ENCODE measurements around the gene OSCP1.

Gene OSCP1

GRCh38 chr1:36467027-36467410, 16.8 kb upstream of the OSCP1 start:
- H3K4me3 ChIP-seq (ENCODE audit: low read length), result no peak overlapping the region
- peaks cover 13% of the 10 kb centered on the region for H3K36me3 ChIP-seq (ENCODE audit: control insufficient read depth, low read length)
- no peak overlapping the region for H3K4me2 ChIP-seq (ENCODE audit: low read length)
- no peak for TF ChIP-seq EZH2phosphoT487 (IDR thresholded peaks at IDR 0.05; ENCODE audit: borderline replicate concordance, low read length)
- no peak for TF ChIP-seq CTCF (IDR thresholded peaks at IDR 0.05; ENCODE audit: low read depth, low read length, poor library complexity, severe bottlenecking)
- peaks cover 34% of the 10 kb centered on the region for H3K4me1 ChIP-seq (ENCODE audit: control insufficient read depth, low read length)
- H3F3A ChIP-seq (ENCODE audit: control insufficient read depth, insufficient read depth), result peaks cover 4% of the 10 kb centered on the region; the same call in 1 of the 2 replicates
- H3K9me2 ChIP-seq (replicated peaks; ENCODE audit: control insufficient read depth, low read length), result no peaks in the 10 kb centered on the region
- no peak overlapping the region for H3K27ac ChIP-seq (ENCODE audit: low read depth, low read length)
- peaks cover 27% of the 10 kb centered on the region for H3K79me2 ChIP-seq (ENCODE audit: control insufficient read depth, low read length)
- no peaks in the 10 kb centered on the region for H4K20me1 ChIP-seq (ENCODE audit: control insufficient read depth, insufficient read depth, low read depth, low read length)
- no peaks in the 10 kb centered on the region for H3K27me3 ChIP-seq (ENCODE audit: control insufficient read depth, low read length)
- H3K9me3 ChIP-seq (ENCODE audit: control insufficient read depth, insufficient read depth, low read length), result no peaks in the 10 kb centered on the region

- Histone ChIP-seq H3K79me2 (ENCODE audit: control insufficient read depth, low read length) (peaks cover 29% of the 10 kb centered on the region), H3K36me3 (ENCODE audit: control insufficient read depth, low read length) (peaks cover 18% of the 10 kb centered on the region), H4K20me1 (ENCODE audit: control insufficient read depth, insufficient read depth, low read depth, low read length) (no peaks in the 10 kb centered on the region), H3F3A (ENCODE audit: control insufficient read depth, insufficient read depth) (peaks cover 4% of the 10 kb centered on the region; the same call in 1 of the 2 replicates), H3K9me2 (replicated peaks; ENCODE audit: control insufficient read depth, low read length) (no peaks in the 10 kb centered on the region), H3K4me1 (ENCODE audit: control insufficient read depth, low read length) (peaks cover 29% of the 10 kb centered on the region), H3K9me3 (ENCODE audit: control insufficient read depth, insufficient read depth, low read length) (no peaks in the 10 kb centered on the region), H3K4me2 (ENCODE audit: low read length) (no peak overlapping the region), H3K27me3 (ENCODE audit: control insufficient read depth, low read length) (no peaks in the 10 kb centered on the region), H3K4me3 (ENCODE audit: low read length) (no peak overlapping the region), H3K27ac (ENCODE audit: low read depth, low read length) (0 out of 2 replicates have a peak overlapping the region, but pooled peaks have one; percentile 84)
- no peak for TF ChIP-seq CTCF (IDR thresholded peaks at IDR 0.05; ENCODE audit: low read depth, low read length, poor library complexity, severe bottlenecking)
- TF ChIP-seq EZH2phosphoT487 (IDR thresholded peaks at IDR 0.05; ENCODE audit: borderline replicate concordance, low read length), result no peak
Measured at GRCh38 chr1:36466370-36467026, 16.2 kb upstream of the OSCP1 start.

- Histone ChIP-seq H3K27ac (ENCODE audit: low read depth, low read length) (peak overlapping the region; percentile 84), H3K9me2 (replicated peaks; ENCODE audit: control insufficient read depth, low read length) (no peaks in the 10 kb centered on the region), H3K27me3 (ENCODE audit: control insufficient read depth, low read length) (no peaks in the 10 kb centered on the region), H3F3A (ENCODE audit: control insufficient read depth, insufficient read depth) (peaks cover 4% of the 10 kb centered on the region; the same call in 1 of the 2 replicates), H3K9me3 (ENCODE audit: control insufficient read depth, insufficient read depth, low read length) (no peaks in the 10 kb centered on the region), H3K36me3 (ENCODE audit: control insufficient read depth, low read length) (peaks cover 25% of the 10 kb centered on the region), H3K79me2 (ENCODE audit: control insufficient read depth, low read length) (peaks cover 29% of the 10 kb centered on the region), H3K4me2 (ENCODE audit: low read length) (peak overlapping the region; percentile 97), H3K4me3 (ENCODE audit: low read length) (peak overlapping the region; percentile 96), H3K4me1 (ENCODE audit: control insufficient read depth, low read length) (peaks cover 27% of the 10 kb centered on the region), H4K20me1 (ENCODE audit: control insufficient read depth, insufficient read depth, low read depth, low read length) (no peaks in the 10 kb centered on the region)
- TF ChIP-seq CTCF (IDR thresholded peaks at IDR 0.05; ENCODE audit: low read depth, low read length, poor library complexity, severe bottlenecking) (no peak), EZH2phosphoT487 (IDR thresholded peaks at IDR 0.05; ENCODE audit: borderline replicate concordance, low read length) (no peak)
Measured at GRCh38 chr1:36465731-36466369, 15.6 kb upstream of the OSCP1 start.

All from DOHH2 (cell line).